PC-9 (cell line): ENCODE measurements around the gene ZNF672. TPM values are rescaled to one million over a fixed set of nuclear protein-coding genes. Genes with fewer than 3 reads are reported as not detected.

ENCODE experiments used
- BruUV-seq: library from RNA; stranded (reverse); fragments of 400-500 nt; replicated peaks from 2 replicates; lab custom pipeline; 2021; lab: Mats Ljungman, UMichigan
- CTCF ChIA-PET: fragments of 300-600 bp; sonication (Branson Sonifier 250); formaldehyde crosslinking; loops from one replicate; lab custom pipeline; 2022; ENCODE audit warnings: antibody characterized with exemption; lab: Charles Lee
- POLR2A ChIA-PET: fragments of 300-600 bp; sonication (Branson Sonifier 250); formaldehyde crosslinking; loops from one replicate; lab custom pipeline; 2022; ENCODE audit warnings: antibody characterized with exemption; ENCODE audit not compliant: unreplicated experiment; lab: Charles Lee
- DNase-seq, 2 experiments: peaks; one replicate each; pipeline versions ENCODE4 v3.0.0 to v3.0.0-alpha.2; 2015 to 2022; ENCODE audit warnings: mixed read lengths in 1 of 2
- H2AFZ ChIP-seq: fragments of 200-600 bp; sonication (generic); 2 replicates; pipeline ENCODE4 v1.8.1; 2017; ENCODE audit warnings: antibody characterized with exemption
- H3F3A ChIP-seq: fragments of 200-600 bp; sonication (generic); 2 replicates; pipeline ENCODE4 v1.8.1; 2017; ENCODE audit warnings: antibody characterized with exemption, mild to moderate bottlenecking, low read depth; ENCODE audit not compliant: insufficient read depth
- H3K27ac ChIP-seq: fragments of 200-600 bp; sonication (generic); 2 replicates; pipeline ENCODE4 v1.6.1; 2016; ENCODE audit warnings: mixed run types
- H3K27me3 ChIP-seq: fragments of 200-600 bp; sonication (generic); 2 replicates; pipeline ENCODE4 v1.6.1; 2016; ENCODE audit warnings: low read depth, mixed run types; ENCODE audit not compliant: insufficient read depth
- H3K36me3 ChIP-seq: fragments of 200-600 bp; sonication (generic); 2 replicates; pipeline ENCODE4 v1.6.1; 2016; ENCODE audit warnings: low read depth, mixed run types
- H3K4me1 ChIP-seq: fragments of 200-600 bp; sonication (generic); replicated peaks from 2 replicates; pipeline ENCODE4 v1.6.1; 2016; ENCODE audit warnings: mixed run types; ENCODE audit not compliant: insufficient read depth
- H3K4me2 ChIP-seq: fragments of 200-600 bp; sonication (generic); 2 replicates; pipeline ENCODE4 v1.6.1; 2017; ENCODE audit warnings: mixed run types
- H3K4me3 ChIP-seq: fragments of 200-600 bp; sonication (generic); 2 replicates; pipeline ENCODE4 v1.6.1; 2016; ENCODE audit warnings: mixed run types
- H3K79me2 ChIP-seq: fragments of 200-600 bp; sonication (generic); 2 replicates; pipeline ENCODE4 v1.6.1; 2017; ENCODE audit warnings: low read depth, mixed run types
- H3K9me2 ChIP-seq: fragments of 200-600 bp; sonication (generic); 2 replicates; pipeline ENCODE4 v1.8.1; 2017; ENCODE audit warnings: mild to moderate bottlenecking; ENCODE audit not compliant: insufficient read depth
- H3K9me3 ChIP-seq: fragments of 200-600 bp; sonication (generic); 2 replicates; pipeline ENCODE4 v1.8.1; 2016; ENCODE audit warnings: low read depth; ENCODE audit not compliant: insufficient read depth
- H4K20me1 ChIP-seq: fragments of 200-600 bp; sonication (generic); 2 replicates; pipeline ENCODE4 v1.8.1; 2017; ENCODE audit not compliant: insufficient read depth
- CTCF ChIP-seq: fragments of 200-600 bp; sonication (generic); conservative IDR thresholded peaks from 2 replicates; pipeline ENCODE4 v1.6.1; 2017; ENCODE audit warnings: mixed run types, antibody characterized with exemption, mild to moderate bottlenecking, moderate library complexity
- EZH2 ChIP-seq: fragments of 200-600 bp; sonication (generic); IDR thresholded peaks from 2 replicates; pipeline ENCODE4 v1.8.0; 2017; ENCODE audit warnings: antibody characterized with exemption, low read depth
- intact Hi-C: fragments of 100-400 bp; cut with micrococcal nuclease; formaldehyde crosslinking; loops from one replicate; pipeline ENCODE4 v1.10.0; 2022; ENCODE audit not compliant: unreplicated experiment
- total RNA-seq: library from RNA; stranded (reverse); gene quantifications from 2 replicates; pipeline ENCODE4 v1.2.3, GENCODE V29; 2021

The ZNF672 gene
- total RNA-seq, 1 experiment from 2014 or later, result 24.7 TPM

GRCh38 chr1:248825136-248825535, 12.9 kb upstream of the ZNF672 start:
- 0 out of 2 replicates have a peak overlapping the region, but pooled peaks have one; percentile 82 for H3K27ac ChIP-seq
- H4K20me1 ChIP-seq, result no peaks in the 10 kb centered on the region; the same call in 1 of the 2 replicates
- H3K27me3 ChIP-seq, result no peaks in the 10 kb centered on the region
- no peak for DNase-seq
- ChIA-PET POLR2A (interaction anchor here (0.7 to 1.5 kb wide), 2 partner anchors 12 to 89 kb away, joined by 7 to 53 read pairs; partner anchors contain the start of gene ZNF672), CTCF (interaction anchor here (0.9 kb wide), 1 partner anchor 13 kb away, joined by 14 read pairs; the partner anchor contains the start of gene ZNF672)
- no peaks in the 10 kb centered on the region for H3K9me3 ChIP-seq
- H3K36me3 ChIP-seq, result no peaks in the 10 kb centered on the region
- peaks cover 33% of the 10 kb centered on the region for H3K4me1 ChIP-seq
- H3K4me2 ChIP-seq, result peak overlapping the region; percentile 93
- peaks cover 16% of the 10 kb centered on the region for H3F3A ChIP-seq
- H3K4me3 ChIP-seq, result peak overlapping the region; percentile 75
- TF ChIP-seq CTCF (no peak), EZH2 (no peak)
- intact Hi-C loops, result no loop called here
- no peaks in the 10 kb centered on the region for H3K9me2 ChIP-seq
- H3K79me2 ChIP-seq, result peaks cover 22% of the 10 kb centered on the region
- BruUV-seq, result TSS peak; percentile 44
- H2AFZ ChIP-seq, result peak overlapping the region; percentile 95

GRCh38 chr1:248825573-248825908, 12.5 kb upstream of the ZNF672 start:
- no peaks in the 10 kb centered on the region for H3K27me3 ChIP-seq
- CTCF ChIA-PET, result interaction anchor here (0.9 kb wide), 1 partner anchor 12 kb away, joined by 14 read pairs; the partner anchor contains the start of gene ZNF672
- no peaks in the 10 kb centered on the region; the same call in 1 of the 2 replicates for H4K20me1 ChIP-seq
- H3K4me1 ChIP-seq, result peaks cover 33% of the 10 kb centered on the region
- H3K27ac ChIP-seq, result peak overlapping the region; percentile 82
- H3K9me3 ChIP-seq, result no peaks in the 10 kb centered on the region
- H3K4me3 ChIP-seq, result peak overlapping the region; percentile 75
- H3K9me2 ChIP-seq, result no peaks in the 10 kb centered on the region
- no TSS peak for BruUV-seq
- peaks cover 22% of the 10 kb centered on the region for H3K79me2 ChIP-seq
- POLR2A ChIA-PET, result interaction anchor here (0.7 to 1.5 kb wide), 5 partner anchors 12 to 89 kb away, joined by 3 to 53 read pairs (median 7); partner anchors contain the start of genes ZNF672 and ZNF692
- peak overlapping the region; percentile 93 for H3K4me2 ChIP-seq
- peaks cover 16% of the 10 kb centered on the region for H3F3A ChIP-seq
- intact Hi-C loops, result no loop called here
- H3K36me3 ChIP-seq, result no peaks in the 10 kb centered on the region
- no peak for DNase-seq
- peak overlapping the region; percentile 95 for H2AFZ ChIP-seq
- TF ChIP-seq CTCF, result no peak
- TF ChIP-seq EZH2, result no peak

GRCh38 chr1:248825909-248826760, 11.9 kb upstream of the ZNF672 start, which contains the start of gene SH3BP5L:
Gene SH3BP5L (minus strand): TSS chr1:248825915. CDS start chr1:248824935, 980 bp downstream.
- DNase-seq, result peak; percentile 80 to 87
- Histone ChIP-seq H2AFZ (peak within 1 kb of the TSS; percentile 95), H3K9me3 (no peaks in the 10 kb centered on the region), H3F3A (peaks cover 16% of the 10 kb centered on the region), H3K27ac (peak within 1 kb of the TSS; percentile 82), H3K36me3 (no peaks in the 10 kb centered on the region), H3K4me2 (peak within 1 kb of the TSS; percentile 93), H4K20me1 (no peaks in the 10 kb centered on the region; the same call in 1 of the 2 replicates), H3K4me1 (peaks cover 33% of the 10 kb centered on the region), H3K79me2 (peaks cover 22% of the 10 kb centered on the region), H3K4me3 (peak within 1 kb of the TSS; percentile 75), H3K9me2 (no peaks in the 10 kb centered on the region), H3K27me3 (no peaks in the 10 kb centered on the region)
- BruUV-seq, result no TSS peak
- POLR2A ChIA-PET, result interaction anchor here (0.6 to 1.5 kb wide), 7 partner anchors 11 to 1814 kb away, joined by 3 to 53 read pairs (median 7); partner anchors contain the start of genes PGBD2, ZNF672 and ZNF692
- TF ChIP-seq EZH2, result no peak
- peak; percentile 69 for TF ChIP-seq CTCF
- CTCF ChIA-PET, result interaction anchor here (0.5 to 0.9 kb wide), 2 partner anchors 12 to 81 kb away, joined by 6 to 14 read pairs; partner anchors contain the start of gene ZNF672
- intact Hi-C loops, result loop anchor here (1.0 kb wide), 4 partner anchors 12 to 80 kb away; partner anchors contain the start of genes PGBD2 and ZNF672
